Measurements from ENCODE around the gene ZNF521.

The ZNF521 gene

DNA sequence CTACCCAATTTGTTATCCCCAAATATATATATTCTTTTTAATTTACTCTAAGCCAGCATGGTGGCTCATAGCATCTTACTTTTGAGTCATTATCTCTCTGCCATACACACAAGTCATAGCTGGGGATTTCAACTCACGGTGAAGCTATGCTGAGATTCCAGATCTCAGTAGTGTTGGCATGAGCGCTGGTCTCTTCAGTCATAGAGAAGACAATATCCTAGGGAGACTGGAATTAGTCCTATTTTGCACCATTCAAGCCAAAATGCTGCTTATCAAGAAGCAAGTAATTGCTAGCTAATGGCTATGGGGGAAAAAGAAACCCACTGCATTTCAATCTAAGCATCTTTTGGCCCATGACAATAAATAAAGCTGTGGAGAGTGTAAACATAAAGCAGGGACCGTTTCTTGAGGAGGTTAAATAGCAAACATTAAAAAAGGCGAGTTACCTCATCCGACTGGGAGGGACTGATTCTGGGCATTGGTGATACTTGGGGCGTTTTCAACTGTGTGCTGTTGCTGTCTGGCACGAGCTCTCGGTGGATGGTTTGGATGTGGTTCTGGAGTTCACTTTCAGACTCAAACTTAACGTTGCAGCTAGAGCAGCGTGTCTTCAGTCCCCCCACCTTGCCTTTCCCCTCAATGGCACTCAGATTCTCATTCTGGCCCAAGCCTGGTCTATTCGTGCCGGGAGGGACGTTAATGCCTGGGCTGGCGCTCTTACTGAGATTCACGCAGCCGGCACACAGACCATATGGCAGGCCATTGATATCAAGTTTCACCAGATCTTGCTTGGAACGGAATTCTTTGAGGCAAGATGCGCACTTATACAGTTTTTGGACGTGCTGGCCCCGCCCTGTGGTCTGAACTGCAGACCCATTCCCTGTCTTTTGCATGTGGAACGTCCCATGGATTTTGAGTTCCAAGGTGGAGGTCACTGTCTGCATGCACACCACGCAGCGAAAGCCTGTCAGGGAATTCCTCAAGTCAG, 127.8 kb downstream of the ZNF521 start:
- DNase-seq, result no peak

DNA sequence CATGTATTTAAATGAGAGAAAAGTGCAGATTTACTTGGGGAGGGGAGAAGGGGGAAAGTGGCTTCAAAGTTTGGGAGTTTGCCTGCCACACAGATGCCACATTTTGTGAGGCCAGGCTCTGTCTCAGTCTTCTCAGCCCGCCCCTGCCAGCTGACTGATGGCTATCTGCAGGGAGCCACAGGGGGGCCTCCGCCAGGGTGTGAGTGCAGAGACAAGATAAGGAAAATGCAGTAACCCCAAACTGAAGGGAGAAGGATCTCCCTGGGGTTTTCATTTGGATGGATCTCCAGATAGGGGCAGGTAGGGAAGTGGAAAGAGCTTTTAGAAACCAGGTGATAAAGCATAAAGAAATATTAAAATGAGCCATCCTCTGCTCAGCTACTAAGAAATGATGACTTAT, 128.8 kb downstream of the ZNF521 start:
- DNase-seq, result no peak

DNA sequence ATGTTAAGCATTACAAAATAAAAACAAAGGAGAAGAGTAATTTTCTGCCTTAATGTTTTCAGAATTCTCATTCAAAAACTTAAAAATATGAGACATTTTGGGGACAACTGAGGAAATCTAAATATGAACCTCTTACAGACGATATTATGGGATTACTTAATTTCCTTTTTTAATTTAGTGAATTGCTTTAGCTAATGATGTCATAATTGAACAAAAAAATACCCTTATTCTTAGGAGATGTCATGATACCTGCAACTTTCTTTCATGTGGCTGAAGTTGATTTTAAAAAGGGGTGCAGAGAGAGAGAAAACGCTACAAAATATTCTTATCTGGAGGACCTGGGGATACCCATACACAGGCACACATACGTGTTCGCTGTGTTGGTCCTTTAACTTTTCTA, 129.3 kb downstream of the ZNF521 start:
- DNase-seq, result no peak

DNA sequence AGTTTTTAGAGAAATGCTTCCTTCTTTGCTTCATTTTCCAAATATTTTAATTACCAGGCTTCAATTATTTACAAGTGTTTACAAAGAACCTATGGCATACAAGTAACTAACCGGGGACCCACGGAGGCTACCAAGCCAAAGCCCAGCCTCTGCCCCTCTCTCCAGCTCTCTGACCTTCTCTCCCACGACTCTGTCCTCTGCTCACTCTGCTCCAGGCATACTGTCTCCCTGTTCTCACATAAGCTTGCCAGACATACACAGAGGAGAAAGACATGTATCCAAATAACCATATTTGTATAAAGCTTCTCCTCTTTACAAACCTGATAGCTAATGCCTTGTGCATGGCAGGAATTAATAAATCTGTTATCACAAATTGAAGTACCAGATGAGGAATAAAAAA, 141.3 kb downstream of the ZNF521 start:
- DNase-seq, result no peak

DNA sequence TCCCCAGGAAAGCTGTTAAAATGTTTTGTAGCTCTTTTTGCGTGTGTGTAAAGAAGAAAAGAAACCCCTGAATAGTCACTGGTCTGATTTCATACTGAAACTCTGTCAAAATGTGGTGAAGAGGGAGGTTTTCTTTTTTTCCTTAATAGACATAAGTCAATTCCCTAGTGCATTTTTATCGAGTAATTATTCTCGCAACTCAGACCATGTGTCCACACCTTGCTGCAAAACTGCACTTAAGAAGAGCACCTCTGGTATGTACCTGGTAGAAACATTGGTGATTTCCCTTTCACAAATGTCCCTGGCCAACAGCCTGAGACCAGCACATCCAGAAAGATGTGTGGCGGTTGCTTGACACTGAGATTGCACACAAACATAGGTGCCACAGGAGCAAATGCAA, 159.9 kb downstream of the ZNF521 start:
- no peak for DNase-seq

DNA sequence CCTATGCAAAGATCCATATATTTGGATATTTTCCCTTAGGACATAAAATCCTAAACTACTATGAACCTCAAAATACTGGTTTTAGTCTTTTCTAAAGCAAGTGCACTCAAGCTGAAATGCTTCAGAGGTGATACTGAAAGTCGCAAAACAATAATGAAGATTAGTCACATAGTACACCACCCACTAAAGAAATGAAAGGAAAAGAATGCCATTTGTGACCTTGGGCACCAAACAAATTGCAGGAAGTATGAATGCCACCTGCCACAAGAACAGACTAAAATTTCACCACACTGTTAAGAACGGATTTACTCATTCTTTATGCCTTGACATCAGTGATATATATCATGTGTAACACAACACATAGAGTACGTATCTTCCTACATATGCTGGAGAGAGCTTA, 161.5 kb downstream of the ZNF521 start:
- no peak for DNase-seq

DNA sequence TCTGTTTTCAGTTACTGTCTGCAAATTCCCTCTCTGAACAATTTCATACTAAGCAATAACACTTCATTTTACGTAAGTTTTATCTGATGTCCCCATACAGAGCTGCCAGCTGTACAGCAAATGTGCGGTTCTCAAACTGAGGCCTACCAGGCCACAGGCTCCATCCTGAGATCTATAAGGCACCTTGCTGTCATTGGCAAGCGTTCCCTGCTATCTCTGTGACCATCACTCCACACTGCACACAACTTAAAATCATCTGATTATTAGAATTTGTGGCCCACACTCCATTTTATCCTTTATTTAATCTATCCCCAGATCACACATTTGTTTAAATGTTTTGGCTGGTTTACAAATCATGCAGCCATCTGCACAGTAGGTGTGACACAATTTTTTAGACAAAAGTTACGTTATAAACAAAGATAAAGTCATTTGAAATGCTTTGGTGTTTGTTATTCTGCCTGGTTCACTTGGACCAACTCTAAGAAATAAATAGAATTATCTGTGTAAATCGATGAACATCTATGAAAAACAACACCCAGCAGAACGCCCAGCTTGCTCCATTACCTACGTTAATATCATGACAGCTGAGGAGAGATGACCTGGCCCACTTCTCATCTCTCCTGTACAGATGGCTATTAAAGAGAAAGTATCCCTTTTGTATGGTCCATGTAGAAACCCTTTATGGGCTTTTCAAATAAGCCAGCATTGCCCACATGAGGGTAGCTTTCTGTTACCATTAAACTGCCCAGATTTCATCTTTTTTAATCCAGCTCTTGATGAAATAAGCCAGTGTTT, 162.4 kb downstream of the ZNF521 start:
- no peak for DNase-seq

DNA sequence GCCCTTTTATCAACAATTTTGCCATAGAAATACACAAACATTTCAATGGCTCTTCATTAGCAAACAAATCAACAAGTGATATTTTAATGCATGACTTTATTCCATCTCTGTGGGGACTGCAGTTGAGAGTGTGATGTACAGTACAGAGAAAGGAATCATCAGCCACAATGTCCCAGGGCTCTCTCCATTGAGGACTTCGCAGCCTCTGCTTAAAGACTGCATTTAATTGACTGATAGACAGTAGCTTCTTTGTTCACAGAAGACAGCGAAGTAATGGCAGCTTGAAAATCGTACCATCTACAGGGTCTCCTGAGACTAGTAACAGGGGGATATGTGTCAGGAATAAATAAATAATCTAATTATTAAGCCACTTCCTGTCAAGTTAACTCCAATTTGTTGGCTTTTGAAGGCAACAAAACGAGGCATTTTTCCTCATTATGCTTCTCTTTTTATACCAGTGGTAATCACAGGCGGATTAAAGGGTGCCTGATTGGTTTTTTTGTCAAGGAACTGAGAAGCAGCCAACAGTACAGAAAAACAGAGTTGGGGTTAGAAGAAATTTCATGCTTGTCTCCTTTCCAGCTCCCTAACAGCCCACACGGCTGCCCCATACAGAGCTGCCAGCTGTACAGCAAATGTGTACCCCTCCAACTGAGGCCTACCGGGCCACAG, 164.3 kb downstream of the ZNF521 start:
- no peak for DNase-seq

DNA sequence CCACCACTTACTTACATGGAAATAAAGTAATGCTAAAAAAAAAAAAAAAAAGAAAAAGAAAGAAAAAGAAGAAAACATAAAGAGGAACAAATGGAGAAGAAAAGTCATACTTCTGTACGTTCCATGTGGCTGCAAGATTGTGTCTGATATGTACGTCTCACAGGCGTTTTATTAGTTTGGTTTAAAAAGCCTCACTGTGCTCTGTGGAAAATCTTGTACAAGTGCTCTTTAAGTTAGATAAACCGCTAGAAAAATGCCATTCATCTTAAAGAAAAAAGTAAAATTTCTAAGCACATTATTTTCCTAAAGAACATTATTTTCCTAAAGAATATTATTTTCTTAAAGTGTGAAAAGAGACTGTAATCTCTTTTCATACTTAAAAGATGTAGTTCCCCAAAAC, 165.1 kb downstream of the ZNF521 start:
- DNase-seq, result no peak

DNA sequence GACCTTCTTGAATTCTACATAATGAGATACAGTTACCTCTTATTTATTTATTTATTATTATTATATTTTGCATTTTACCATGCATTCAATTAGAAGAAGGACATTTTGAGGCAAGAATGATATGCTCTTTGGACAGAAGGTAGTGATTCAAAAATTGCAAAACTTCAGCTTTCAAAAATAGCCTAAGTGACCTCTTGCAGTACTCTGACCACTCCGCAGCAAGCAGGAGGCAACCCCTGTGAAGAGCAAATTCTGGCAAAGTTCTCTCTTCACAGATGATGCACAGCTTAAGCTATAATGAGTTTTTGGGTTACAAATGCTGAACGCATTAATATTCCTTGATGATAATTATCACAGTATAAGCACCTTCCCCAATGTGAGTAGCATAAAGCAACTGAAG, 170.0 kb downstream of the ZNF521 start:
- DNase-seq, result no peak

DNA sequence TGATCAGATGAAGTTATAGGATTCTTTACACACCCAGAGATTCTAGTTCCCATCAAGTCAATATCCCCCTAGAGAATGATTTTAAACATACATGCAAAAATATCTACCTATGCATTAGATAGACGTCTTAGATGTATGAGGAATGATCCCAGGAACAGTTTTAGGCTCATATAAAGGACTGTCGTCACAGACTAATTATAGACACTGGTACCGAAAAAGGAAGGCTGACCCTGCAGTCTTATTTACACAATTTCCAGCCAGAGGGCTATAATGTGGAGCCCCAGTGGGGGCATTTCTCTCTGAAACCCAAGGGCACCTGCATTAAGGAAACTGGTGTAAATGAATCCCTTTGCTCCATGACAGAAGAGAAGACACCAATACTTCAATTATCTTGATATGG, 170.4 kb downstream of the ZNF521 start:
- DNase-seq, result no peak

DNA sequence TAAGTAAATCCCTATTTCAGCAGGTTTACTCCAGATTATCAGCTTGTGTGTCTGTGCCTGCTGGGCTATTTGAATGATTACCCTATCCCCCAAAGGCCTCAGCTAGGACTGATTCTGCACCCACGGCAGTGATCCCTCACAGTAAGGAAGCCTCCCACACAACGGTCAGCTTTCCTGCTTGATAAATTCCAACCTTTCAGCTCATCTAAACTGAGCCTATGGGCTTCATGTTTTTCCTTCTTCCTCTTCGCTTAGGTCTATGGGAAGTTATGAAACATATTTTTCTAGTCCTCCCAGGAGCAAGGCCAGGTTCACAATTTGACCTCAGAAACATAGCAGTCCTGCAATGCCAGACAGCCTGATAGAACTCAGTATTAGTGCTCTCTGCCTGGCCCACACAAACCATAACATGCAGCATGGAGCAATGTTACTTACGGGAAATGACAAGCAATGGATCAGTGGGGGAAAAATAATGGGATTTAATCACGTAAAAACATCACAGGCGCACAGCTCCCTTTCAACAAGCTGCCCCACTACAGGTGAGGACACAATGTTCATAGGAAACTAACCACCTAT, 170.9 kb downstream of the ZNF521 start:
- DNase-seq, result no peak

DNA sequence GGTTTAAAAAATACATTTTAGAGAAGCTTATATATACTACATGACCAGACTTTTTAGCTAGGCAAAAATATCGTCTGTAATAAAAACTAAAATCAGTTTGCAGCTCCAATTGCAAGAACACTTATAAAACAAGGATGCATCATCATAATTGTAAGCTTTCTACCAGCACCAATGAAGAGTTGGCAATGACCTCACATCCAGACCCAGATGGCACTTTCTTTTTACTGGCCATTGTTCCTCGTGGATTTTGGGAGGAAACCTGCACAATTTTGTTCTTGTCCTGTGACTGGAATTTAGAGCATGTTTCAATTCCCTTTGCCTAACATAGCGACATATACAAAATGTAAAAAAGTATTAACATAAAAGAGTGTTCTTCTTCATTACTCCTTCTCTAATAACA, 174.3 kb downstream of the ZNF521 start:
- no peak for DNase-seq

DNA sequence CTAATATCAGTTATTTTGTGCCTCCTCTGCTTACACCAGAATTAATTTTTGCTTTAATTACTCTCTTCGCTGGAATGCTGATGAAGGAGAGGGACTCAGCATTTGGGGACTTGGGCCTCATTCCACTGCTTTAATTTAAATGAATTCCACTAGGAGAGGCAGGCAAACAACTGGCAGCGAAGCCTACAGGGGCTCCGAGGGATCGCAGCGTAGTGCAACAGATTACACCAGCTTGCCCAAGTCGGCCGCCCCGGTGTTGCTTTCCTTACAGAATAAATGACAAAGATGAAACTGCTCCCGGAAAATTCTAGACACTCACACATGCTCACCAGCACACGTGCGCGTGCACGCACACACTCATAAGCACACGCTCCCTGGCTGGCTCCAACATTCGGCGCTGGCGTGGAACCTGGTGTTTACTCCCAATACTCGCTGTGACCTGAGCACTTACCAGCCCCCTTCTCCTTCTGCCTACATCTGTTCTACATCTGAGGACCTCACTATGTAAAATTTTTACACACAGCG, 175.4 kb downstream of the ZNF521 start:
- DNase-seq, result no peak

DNA sequence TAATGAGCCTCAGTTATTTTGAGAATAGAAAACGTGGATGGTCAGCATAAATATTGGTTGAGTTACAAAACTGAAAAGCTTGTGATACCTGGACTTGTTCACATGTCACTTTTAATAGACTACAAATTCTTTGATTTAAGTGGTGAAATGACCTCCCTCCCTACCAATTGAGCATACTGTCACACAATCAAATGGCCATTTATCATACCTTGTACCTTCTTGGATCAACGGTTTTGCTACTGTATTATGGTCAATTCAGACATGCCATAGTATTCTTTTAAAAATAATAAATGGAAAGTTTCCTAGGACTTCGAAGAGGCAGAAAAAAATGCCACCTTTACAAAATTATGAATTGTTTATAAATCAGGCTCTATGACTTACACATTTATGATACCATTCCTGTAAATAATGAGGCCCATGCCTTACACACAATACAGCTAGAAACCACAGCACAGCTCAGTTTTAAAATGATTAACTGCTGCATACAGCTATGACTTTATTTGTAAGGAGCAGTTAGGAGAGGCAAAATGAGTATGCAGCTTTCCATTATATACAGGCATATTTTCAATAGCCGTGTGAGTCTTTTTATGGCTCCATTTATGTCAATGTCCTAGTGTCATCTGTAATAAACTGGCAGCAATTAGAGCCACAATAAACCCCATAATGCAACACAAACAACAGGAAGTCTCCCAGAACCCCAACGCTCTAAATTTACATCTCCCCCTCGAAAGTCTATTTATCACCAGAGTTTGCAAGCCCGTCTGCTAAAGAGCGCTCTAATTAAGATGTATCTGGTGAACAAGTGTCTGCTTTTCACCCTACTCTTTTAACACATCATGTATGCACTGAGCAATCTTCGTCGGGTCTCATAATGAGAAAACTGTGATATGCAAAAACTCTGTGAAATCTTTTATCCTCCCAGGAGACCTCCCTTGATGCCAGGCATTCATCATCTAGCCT, 176.1 kb downstream of the ZNF521 start:
- no peak for DNase-seq

DNA sequence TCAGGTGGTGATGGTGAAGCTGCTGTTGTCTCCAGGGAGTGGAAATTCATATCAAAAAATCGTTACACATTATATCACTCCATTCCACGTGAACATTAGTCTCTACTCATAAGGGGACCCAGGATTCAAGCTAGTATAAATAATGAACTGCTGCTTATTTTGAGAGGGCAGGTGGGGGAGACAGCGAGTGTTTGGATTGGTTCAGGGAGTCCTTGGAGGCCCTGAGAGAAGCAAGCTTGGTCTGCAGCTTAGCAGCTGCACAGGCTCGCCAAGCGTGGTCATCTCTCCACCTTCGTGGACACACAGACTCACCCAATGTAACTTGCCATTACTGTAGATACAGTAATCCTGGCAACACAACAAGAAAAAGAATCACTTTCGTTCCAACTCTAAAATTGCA, 177.6 kb downstream of the ZNF521 start:
- no peak for DNase-seq

DNA sequence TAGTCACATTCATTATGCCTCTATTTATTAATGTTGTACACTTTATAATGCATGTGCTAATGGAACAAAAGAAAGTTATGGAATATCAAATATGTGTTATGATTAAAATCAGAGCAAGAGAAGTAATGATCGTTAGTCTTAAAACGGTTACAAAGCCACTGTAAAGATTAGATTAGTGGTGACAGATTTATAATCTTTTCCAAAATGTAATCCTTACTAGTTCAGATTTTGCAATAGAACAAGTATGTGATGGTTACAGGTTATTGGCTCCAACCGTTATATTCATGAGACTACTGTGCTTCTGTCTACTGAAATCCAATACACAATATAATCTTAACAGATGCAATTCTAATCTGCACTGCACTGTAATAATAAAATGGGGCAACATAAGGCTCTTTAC, 180.6 kb downstream of the ZNF521 start:
- DNase-seq, result no peak

DNA sequence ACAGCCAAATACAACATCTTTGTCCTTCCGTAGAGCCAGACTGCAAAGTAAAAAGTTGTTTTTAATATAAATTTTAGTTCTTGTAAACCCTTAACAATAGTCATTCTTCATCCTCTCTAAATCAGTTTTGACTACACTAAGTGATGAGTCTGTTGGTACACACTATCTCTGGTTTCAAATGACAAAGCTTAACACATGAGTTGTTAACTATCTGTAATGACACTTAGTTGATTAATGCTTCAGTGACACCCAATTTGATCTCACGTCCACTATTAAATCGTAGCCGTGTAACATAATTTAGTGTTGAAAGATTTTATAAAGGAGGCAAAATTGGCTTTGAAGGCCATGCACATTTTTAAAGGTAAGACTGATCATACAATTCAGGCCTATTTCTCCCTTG, 181.6 kb downstream of the ZNF521 start:
- no peak for DNase-seq

DNA sequence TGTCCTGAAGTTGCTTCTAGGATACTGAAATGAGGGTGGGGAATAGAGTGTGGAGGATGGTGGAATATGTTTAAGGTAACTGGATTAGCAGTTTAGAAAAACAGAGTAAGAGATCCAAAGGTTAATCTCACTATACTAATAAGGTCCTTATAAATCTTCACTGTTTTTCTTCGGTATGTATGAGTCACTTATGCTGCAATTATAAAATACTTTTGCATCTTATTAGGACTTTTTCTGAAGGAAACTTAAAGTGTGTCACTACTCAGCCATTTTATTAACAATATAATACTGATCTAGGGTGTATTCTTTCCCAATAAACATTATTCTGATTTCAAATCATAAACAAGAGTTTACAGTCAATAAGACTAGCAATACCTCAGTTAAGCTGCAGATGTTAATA, 182.3 kb downstream of the ZNF521 start:
- no peak for DNase-seq

DNA sequence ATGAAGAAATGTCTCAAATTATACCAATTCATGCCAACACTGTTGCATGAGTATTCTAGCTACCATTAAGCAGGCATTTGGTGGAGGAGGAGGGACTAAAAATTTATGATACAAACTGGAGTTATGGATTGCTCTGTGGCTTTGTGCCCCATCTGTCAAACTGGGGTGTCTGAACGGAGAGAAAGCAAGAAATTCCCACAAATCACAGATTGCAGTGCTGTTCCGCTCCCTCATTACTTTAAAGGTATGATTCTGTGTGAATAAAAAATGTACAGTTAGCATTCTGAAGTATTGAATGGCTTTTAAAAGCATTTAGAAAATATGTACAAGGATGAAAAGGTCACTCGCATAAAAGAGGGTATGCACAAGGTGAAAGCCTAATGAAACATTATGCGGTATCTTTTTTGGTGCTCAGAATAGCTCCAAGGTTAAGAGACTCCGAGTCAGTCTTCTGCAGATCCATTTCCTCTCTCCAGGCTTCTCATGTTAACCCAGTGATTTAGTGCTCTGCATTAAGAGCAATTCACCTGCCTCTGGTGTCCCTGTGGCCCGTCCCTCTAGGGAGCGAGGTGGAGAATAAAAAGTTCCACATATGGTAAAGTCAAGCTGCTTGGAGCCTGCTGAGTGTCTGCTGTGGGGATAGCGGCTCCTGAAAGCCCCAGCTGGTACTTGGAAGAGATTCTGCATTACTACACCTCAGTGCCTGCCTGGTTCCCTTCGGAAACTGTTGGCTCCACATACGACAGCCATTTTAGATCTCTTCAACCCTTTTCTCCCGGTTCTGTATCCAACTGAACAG, 184.2 kb downstream of the ZNF521 start:
- no peak for DNase-seq

DNA sequence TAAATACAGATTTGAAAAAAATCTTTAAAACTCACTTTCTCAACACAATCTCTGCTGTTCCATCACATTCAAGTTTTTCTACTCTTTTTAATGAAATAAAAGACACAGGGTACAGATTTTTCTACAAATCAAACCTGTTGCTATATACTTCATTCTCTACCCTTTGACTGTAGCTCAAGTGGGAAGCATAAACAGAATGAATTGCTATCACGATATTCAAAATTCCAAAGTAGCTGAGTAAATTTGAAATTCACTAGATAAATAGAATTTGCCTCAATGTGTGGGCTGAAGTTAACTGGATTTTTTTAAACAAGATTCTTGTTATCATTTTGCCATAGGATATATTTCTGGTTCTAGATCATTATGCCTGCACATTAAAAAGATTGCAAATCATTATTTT, 185.9 kb downstream of the ZNF521 start:
- DNase-seq, result no peak

All from stimulated activated CD8-positive, alpha-beta memory T cell treated with anti-CD3 and anti-CD28 coated beads, Interleukin-4, amount 100 ng/mL, for 48 hours (primary cell).